Measurements from ENCODE around the gene ARL8B. TPM values are rescaled to one million over a fixed set of nuclear protein-coding genes. Genes with fewer than 3 reads are reported as not detected.

The ARL8B gene
- total RNA-seq, 1 experiment from 2014 or later, result 51.8 TPM

DNA sequence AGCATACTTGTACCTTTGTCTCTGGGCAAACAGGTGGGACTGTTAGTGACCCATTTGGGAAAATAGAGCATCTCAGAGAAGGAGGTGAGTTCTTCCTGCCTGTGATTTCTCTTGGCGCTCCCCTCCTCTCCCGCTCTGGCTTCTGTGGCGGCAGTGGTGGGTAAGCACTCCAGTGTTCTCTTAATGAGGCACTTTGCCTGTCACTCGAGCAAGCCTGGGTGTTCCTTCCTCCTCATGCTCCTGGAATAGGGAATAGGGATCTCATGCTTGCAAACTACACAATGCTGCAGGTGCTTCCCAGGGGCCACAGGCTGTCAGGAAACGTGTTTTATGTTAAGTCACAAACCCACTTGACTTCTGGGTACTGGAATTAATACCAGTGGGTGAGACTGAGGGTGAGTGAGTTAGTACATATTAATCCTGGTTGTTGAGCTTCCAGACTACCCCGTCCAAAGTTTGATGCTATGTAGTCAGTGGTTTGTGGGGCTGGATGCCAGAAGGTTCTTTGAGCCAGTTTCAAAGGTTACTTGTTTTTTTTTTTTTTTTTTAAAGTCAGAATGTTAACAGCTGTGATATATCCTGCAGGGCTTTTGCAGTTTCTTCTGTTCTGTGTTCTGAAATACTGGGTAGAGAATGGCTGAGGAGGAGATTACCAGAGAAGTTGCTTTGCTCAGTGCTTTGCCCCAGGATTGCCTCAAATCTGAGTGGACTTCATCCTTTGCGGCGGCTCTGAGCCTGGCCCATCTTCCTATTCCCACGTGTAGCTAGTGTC, 95.9 kb downstream of the ARL8B start:
- in situ Hi-C loops (cut with HindIII; ENCODE audit: low pct_unique_long_range_greater_than_20kb, low sequenced_read_pairs) (no loop called here), intact Hi-C loops (cut with micrococcal nuclease; ENCODE audit: unreplicated experiment) (no loop called here)
- TF ChIP-seq TCF7L2 (IDR thresholded peaks at IDR 0.05; ENCODE audit: low read depth, low read length) (no peak), CTCF (IDR thresholded peaks at IDR 0.05) (no peak)
- TF ChIP-seq, protein P1, sequence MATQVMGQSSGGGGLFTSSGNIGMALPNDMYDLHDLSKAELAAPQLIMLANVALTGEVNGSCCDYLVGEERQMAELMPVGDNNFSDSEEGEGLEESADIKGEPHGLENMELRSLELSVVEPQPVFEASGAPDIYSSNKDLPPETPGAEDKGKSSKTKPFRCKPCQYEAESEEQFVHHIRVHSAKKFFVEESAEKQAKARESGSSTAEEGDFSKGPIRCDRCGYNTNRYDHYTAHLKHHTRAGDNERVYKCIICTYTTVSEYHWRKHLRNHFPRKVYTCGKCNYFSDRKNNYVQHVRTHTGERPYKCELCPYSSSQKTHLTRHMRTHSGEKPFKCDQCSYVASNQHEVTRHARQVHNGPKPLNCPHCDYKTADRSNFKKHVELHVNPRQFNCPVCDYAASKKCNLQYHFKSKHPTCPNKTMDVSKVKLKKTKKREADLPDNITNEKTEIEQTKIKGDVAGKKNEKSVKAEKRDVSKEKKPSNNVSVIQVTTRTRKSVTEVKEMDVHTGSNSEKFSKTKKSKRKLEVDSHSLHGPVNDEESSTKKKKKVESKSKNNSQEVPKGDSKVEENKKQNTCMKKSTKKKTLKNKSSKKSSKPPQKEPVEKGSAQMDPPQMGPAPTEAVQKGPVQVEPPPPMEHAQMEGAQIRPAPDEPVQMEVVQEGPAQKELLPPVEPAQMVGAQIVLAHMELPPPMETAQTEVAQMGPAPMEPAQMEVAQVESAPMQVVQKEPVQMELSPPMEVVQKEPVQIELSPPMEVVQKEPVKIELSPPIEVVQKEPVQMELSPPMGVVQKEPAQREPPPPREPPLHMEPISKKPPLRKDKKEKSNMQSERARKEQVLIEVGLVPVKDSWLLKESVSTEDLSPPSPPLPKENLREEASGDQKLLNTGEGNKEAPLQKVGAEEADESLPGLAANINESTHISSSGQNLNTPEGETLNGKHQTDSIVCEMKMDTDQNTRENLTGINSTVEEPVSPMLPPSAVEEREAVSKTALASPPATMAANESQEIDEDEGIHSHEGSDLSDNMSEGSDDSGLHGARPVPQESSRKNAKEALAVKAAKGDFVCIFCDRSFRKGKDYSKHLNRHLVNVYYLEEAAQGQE (IDR thresholded peaks at IDR 0.05; ENCODE audit: insufficient read depth in 1 of 2, low read depth in 2 of 2, low read length in 1 of 2), result no peak
- Histone ChIP-seq H3K27ac (ENCODE audit: low read length) (no peak overlapping the region), H3K36me3 (ENCODE audit: control insufficient read depth, insufficient read depth, low read length) (no peaks in the 10 kb centered on the region; the same call in 1 of the 2 replicates), H3K9me3 (ENCODE audit: control insufficient read depth, insufficient read depth, low read depth, low read length) (no peaks in the 10 kb centered on the region), H3K4me1 (ENCODE audit: control insufficient read depth, insufficient read depth, low read length) (no peaks in the 10 kb centered on the region), H3K4me3 (ENCODE audit: low read depth in 2 of 2, low read length in 2 of 2) (no peak overlapping the region), H3K27me3 (ENCODE audit: control insufficient read depth, insufficient read depth, low read length) (no peaks in the 10 kb centered on the region)
- DNase-seq (ENCODE audit: low read depth, low spot score) (no peak), ATAC-seq (no peak)
- POLR2A ChIA-PET, result no interaction called here
- no TSS peak for BruUV-seq (replicated peaks)
- CTCF ChIA-PET, result no interaction called here

- ATAC-seq, result no peak
- intact Hi-C loops (cut with micrococcal nuclease; ENCODE audit: unreplicated experiment), result no loop called here
- TF ChIP-seq TCF7L2 (IDR thresholded peaks at IDR 0.05; ENCODE audit: low read depth, low read length) (no peak), CTCF (IDR thresholded peaks at IDR 0.05) (no peak), POLR2AphosphoS5 (IDR thresholded peaks at IDR 0.05; ENCODE audit: low read depth, low read length) (no peak), SIN3A (IDR thresholded peaks at IDR 0.05; ENCODE audit: borderline replicate concordance, insufficient read depth, low read depth, low read length) (no peak)
- TF ChIP-seq, protein P1 (IDR thresholded peaks at IDR 0.05; ENCODE audit: insufficient read depth in 1 of 2, low read depth in 2 of 2, low read length in 1 of 2), result no peak
- no peak for DNase-seq (ENCODE audit: low read depth, low spot score)
- Histone ChIP-seq H3K36me3 (ENCODE audit: control insufficient read depth, insufficient read depth, low read length) (no peaks in the 10 kb centered on the region; the same call in 1 of the 2 replicates), H3K4me1 (ENCODE audit: control insufficient read depth, insufficient read depth, low read length) (no peaks in the 10 kb centered on the region), H3K4me3 (ENCODE audit: low read depth in 2 of 2, low read length in 2 of 2) (no peak overlapping the region), H3K9me3 (ENCODE audit: control insufficient read depth, insufficient read depth, low read depth, low read length) (no peaks in the 10 kb centered on the region), H3K27me3 (ENCODE audit: control insufficient read depth, insufficient read depth, low read length) (no peaks in the 10 kb centered on the region), H3K27ac (ENCODE audit: low read length) (no peak overlapping the region)
- POLR2A ChIA-PET, result no interaction called here
- in situ Hi-C loops (cut with HindIII; ENCODE audit: low pct_unique_long_range_greater_than_20kb, low sequenced_read_pairs), result no loop called here
- no TSS peak for BruUV-seq (replicated peaks)
- CTCF ChIA-PET, result no interaction called here
Observed at GRCh38 chr3:5218815-5219214, 96.7 kb downstream of the ARL8B start.
